ENCODE data around the gene METTL23. TPM values are rescaled to one million over a fixed set of nuclear protein-coding genes. Genes with fewer than 3 reads are reported as not detected.
"Not testable (repeated sequence)": the region's sequence is repeated elsewhere in the genome, so short reads cannot be mapped to it uniquely, and the experiment has no call there.

METTL23 gene
- total RNA-seq, 4 donors from 2014 or later = 13.8 to 32.5 (median 21.6) TPM

GRCh38 chr17:76695059-76695831 is 31.4 kb upstream of the METTL23 start:
- H3K27ac ChIP-seq = peak overlapping the region; percentile 28 to 96
- H3K27me3 ChIP-seq = no peaks in the 10 kb centered on the region
- no peak for DNase-seq
- no peaks in the 10 kb centered on the region for H3K36me3 ChIP-seq
- no peak for TF ChIP-seq POLR2A (IDR thresholded peaks at IDR 0.05)
- no peak for TF ChIP-seq CTCF (IDR thresholded peaks at IDR 0.05)
- H3K9me3 ChIP-seq = no peaks in the 10 kb centered on the region
- H3K4me3 ChIP-seq = no peak overlapping the region
- intact Hi-C loops (cut with DNase I; ENCODE audit: low total_unique reads) = no loop called here
- peaks cover 7 to 28% of the 10 kb centered on the region in 2 donors for H3K4me1 ChIP-seq

DNA sequence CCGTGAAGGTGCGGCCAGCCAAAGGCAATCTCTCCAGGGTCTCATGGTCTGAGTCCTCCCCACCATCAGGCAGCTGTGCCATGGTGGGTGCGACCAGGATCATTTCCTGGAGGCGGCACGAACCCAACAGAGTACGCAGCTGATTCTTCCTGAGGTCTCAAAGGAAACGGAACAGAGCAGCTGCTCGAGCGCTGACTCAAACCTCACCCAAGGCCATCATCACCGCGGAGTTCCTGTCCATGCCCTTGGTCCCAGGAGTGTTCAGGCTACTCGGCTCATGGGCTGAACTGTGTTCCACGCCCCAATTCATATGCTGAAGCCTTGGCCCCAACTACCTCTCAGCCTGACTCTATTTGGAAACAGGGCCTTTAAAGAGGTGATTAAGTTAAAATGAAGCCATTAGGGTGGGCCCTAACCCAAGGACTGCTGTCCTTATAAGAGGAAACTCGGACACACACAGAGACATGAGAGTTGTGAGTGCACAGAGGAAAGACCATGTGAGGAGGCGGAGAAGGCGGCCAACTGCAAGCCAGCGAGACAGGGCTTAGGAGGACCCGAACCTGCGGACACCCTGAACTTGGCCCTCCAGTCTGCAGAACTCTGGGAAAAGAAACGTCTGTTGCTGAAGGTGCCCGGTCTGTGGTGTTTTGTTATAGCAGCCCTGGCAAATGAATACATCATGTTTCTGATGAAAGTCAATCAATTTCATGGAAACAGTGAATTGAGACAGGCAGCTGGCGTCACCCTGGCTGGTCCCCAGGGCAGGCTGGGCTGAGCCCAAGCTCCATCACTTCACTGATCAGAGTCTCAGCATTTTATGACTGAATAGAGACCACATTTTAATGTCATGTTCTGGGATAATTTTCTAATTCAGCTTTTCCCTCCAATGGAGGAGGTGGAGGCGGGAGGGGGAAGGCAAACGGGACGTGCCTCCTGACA is 29.6 kb upstream of the METTL23 start:
- H3K4me3 ChIP-seq = no peak overlapping the region
- intact Hi-C loops (cut with DNase I; ENCODE audit: low total_unique reads) = no loop called here

DNA sequence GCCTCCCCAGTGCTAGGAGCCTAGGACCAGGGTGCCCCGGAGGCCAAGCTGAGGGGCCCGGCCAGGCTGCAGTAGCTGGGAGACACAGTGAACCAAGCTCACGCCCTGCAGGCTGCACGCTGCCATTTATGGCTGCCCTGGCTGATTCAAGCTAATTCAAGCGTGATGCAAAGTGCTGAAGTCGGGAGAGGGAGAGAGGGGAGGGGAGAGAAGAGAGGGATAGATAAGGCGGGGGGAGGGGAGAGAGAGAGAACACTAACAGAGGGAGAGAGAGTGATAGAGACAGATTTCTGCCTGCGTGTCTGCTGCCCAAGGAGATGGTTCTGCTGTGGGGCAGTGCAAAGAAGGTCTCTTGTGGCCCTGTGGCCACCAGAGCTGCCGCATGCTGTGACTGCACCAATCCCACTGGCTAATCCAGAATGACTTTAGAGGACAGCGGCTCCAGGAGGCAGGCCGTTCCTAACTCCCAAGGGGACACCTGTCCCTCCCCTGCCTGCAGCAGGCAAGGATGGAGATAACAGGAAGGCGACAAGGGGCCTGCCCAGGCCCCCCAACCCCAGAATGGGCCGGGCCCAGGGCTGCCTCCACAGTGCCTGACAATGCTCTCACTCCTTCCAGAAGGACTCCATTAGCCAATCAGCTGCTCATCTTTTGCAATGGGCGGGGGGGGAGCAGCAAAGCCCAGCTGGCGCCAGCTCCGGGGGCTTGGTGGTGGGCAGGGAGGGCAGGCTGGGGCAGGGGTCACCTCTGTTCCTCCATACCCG is 28.8 kb upstream of the METTL23 start:
- no peaks in the 10 kb centered on the region for H3K36me3 ChIP-seq
- H3K9me3 ChIP-seq = no peaks in the 10 kb centered on the region
- TF ChIP-seq CTCF (IDR thresholded peaks at IDR 0.05) (peak in 1 of 4 experiments; percentile 4), POLR2A (IDR thresholded peaks at IDR 0.05) (no peak)
- peak overlapping the region; percentile 90 to 96 for H3K27ac ChIP-seq
- no peaks in the 10 kb centered on the region for H3K27me3 ChIP-seq
- peaks cover 7 to 34% of the 10 kb centered on the region in 2 donors for H3K4me1 ChIP-seq
- peak in 1 of 2 donors; percentile 43 for DNase-seq
- H3K4me3 ChIP-seq = no peak overlapping the region
- intact Hi-C loops (cut with DNase I; ENCODE audit: low total_unique reads) = no loop called here

More for the DNA sequence above, 29.6 kb upstream of the METTL23 start:
- Histone ChIP-seq H3K27ac (peak overlapping the region; percentile 90 to 96), H3K27me3 (no peaks in the 10 kb centered on the region), H3K4me1 (peaks cover 7 to 34% of the 10 kb centered on the region in 2 donors), H3K36me3 (no peaks in the 10 kb centered on the region), H3K9me3 (no peaks in the 10 kb centered on the region)
- DNase-seq = no peak
- TF ChIP-seq POLR2A (IDR thresholded peaks at IDR 0.05) (no peak), CTCF (IDR thresholded peaks at IDR 0.05) (no peak)

DNA sequence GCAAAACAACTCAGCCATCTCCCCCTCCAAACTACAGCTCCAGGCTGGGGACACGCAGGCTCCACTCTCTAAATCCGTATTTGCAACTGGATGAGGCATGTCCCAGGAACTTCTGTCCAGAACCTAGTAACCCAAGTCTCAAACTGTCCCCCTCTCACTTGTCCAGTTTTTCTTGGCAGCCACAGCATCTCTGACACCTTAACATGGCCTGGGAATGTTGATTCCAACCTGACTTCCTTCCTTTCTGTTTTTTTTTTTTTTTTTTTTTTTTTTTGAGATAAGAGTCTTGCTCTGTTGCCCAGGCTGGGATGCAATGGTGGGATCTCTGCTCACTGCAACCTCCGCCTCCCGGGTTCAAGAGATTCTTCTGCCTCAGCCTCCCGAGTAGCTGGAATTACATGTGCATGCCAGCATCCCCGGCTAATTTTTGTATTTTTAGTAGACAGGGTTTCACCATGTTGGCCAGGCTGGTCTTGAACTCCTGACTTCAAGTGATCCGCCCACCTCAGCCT is 28.1 kb upstream of the METTL23 start:
- H3K9me3 ChIP-seq; H3K36me3 ChIP-seq; H3K4me3 ChIP-seq; DNase-seq; intact Hi-C loops (cut with DNase I; ENCODE audit: low total_unique reads); H3K27me3 ChIP-seq: not testable (repeated sequence)
- Histone ChIP-seq H3K4me1 (peaks cover 7 to 34% of the 10 kb centered on the region in 2 donors), H3K27ac (peak overlapping the region; percentile 90 to 96)

GRCh38 chr17:76700270-76700616 is 26.4 kb upstream of the METTL23 start:
- no peaks in the 10 kb centered on the region for H3K27me3 ChIP-seq
- TF ChIP-seq POLR2A (IDR thresholded peaks at IDR 0.05) = no peak
- TF ChIP-seq CTCF (IDR thresholded peaks at IDR 0.05) = no peak
- intact Hi-C loops (cut with DNase I; ENCODE audit: low total_unique reads) = no loop called here
- DNase-seq = no peak
- no peaks in the 10 kb centered on the region for H3K36me3 ChIP-seq
- peak overlapping the region in 1 of 2 donors; percentile 18 for H3K4me3 ChIP-seq
- peaks cover 7 to 34% of the 10 kb centered on the region in 2 donors for H3K4me1 ChIP-seq
- no peaks in the 10 kb centered on the region for H3K9me3 ChIP-seq
- peak overlapping the region; percentile 90 to 96 for H3K27ac ChIP-seq
